Sigmoid colon (tissue), 7 donors: ENCODE data around the gene SMAD5. TPM values are rescaled to one million over a fixed set of nuclear protein-coding genes. Genes with fewer than 3 reads are reported as not detected.

Experiments used
- DNase-seq: peaks from one replicate; pipeline ENCODE4 v3.0.0-alpha.2; 2019
- H3K27ac ChIP-seq, 4 donors: fragments of 200-600 bp; sonication (generic); one replicate each; pipeline ENCODE4 v1.5.1; 2016 to 2019; ENCODE audit warnings: mild to moderate bottlenecking in 1 of 4
- H3K27me3 ChIP-seq, 3 donors: fragments of 200-600 bp; sonication (generic); one replicate each; pipeline ENCODE4 v1.5.1; 2019; ENCODE audit warnings: mild to moderate bottlenecking in 1 of 3
- H3K36me3 ChIP-seq, 4 donors: fragments of 200-600 bp; sonication (generic); one replicate each; pipeline ENCODE4 v1.5.1; 2016 to 2019
- H3K4me1 ChIP-seq, 4 donors: fragments of 200-600 bp; sonication (generic); one replicate each; pipeline ENCODE4 v1.5.1; 2017 to 2019
- H3K4me3 ChIP-seq, 4 donors: fragments of 200-600 bp; sonication (generic); one replicate each; pipeline ENCODE4 v1.5.1; 2017 to 2019; ENCODE audit warnings: mild to moderate bottlenecking in 2 of 4, moderate library complexity in 1 of 4
- H3K9me3 ChIP-seq, 4 donors: fragments of 200-600 bp in 3 of 4; sonication (generic) in 3 of 4; one replicate each; pipeline versions ENCODE4 v1.5.1 to v1.6.1; 2013 to 2019
- EP300 ChIP-seq, 4 donors: sonication (generic); formaldehyde crosslinking; IDR thresholded peaks; one replicate each; pipeline ENCODE4 v1.6.1; 2017; ENCODE audit warnings: antibody characterized with exemption in 4 of 4
- POLR2A ChIP-seq, 2 donors: fragments of 450-650 bp; IDR thresholded peaks; one replicate each; pipeline ENCODE4 v1.6.1; 2016; ENCODE audit warnings: antibody characterized with exemption in 2 of 2, mild to moderate bottlenecking in 2 of 2, moderate library complexity in 2 of 2
- POLR2AphosphoS5 ChIP-seq, 4 donors: sonication (generic); formaldehyde crosslinking; IDR thresholded peaks; one replicate each; pipeline ENCODE4 v1.6.1; 2017; ENCODE audit warnings: antibody characterized with exemption in 4 of 4
- WGBS, 2 donors: extraction: QIAGEN DNeasy Blood & Tissue Kit; methylation state at CpG; one replicate each; pipeline ENCODE4 v1.1.7; 2013; 5-methylcytosine and 5-hydroxymethylcytosine counted together
- intact Hi-C: fragments of 100-400 bp; cut with DNase I; formaldehyde crosslinking; loops from one replicate; pipeline ENCODE4 v1.15.1; 2023
- polyA plus RNA-seq, 3 donors: library from polyadenylated mRNA; stranded (reverse); fragments of 200-250 nt; gene quantifications; one replicate each; pipeline ENCODE4 v1.2.3, GENCODE V29; 2013
- total RNA-seq, 4 donors: library from RNA; depleted of rRNA; stranded (reverse); fragments of >200 nt; gene quantifications; one replicate each; pipeline ENCODE4 v1.1.0, GENCODE V29; 2016
- TF ChIP-seq, protein P1 (sequence below), 4 experiments: fragments of 450-650 bp in 3 of 4; fragments of 200-600 bp in 1 of 4; IDR thresholded peaks; one replicate each; pipeline ENCODE4 v1.5.1; 2016 to 2019; ENCODE audit warnings: antibody characterized with exemption in 4 of 4, mild to moderate bottlenecking in 3 of 4, moderate library complexity in 2 of 4
- donor health status: healthy with polysubstance abuse.
- donor health status: Bipolar disorder and iron deficiency.
- donor health status: healthy.

Gene SMAD5
- total RNA-seq (10 to 100 TPM; 47.6 to 85.0 (median 59.8) TPM), polyA plus RNA-seq (1 to 10 TPM; 4.9 to 9.7 (median 6.6) TPM)

DNA sequence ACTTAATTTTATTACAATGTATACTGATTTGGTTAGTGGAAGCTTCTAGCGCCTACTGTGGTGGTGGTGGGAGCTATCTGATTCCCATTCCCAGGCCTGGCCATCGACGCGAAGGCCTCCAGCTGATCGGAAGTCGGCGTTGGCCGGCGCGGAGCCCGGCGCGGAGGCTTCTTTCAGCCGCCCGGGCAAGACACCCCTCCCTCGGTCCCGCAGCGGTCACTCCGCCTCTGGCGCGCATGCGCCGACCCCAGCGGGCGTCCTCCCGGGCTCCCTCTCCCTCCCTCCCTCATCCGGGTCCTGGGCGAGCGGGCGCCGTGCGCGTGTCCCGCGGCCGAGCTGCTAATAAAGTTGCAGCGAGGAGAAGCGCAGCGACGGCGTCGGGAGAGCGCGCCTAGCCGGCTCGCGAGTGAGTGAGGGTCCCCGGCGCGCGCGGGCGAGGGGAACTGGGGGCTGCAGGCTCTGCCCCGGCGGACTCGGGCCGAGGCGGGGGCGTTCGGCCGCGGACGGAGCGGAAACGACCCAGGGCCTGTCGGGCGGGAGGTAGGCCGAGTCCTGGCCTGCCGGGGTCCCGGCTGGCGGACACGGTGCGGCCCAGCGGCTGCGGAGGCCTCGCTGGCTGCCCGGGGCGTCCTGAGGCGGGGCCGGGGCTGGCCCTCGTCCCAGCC is at the start of gene SMAD5:
SMAD5 (plus strand) TSS at position 289 of the 665 bp plus-strand sequence. CDS start 20,916 bp downstream, outside the sequence.
- peak; percentile 98 for DNase-seq
- Histone ChIP-seq H3K9me3 (no peaks in the 10 kb centered on the region), H3K27me3 (no peaks in the 10 kb centered on the region), H3K36me3 (no peaks in the 10 kb centered on the region), H3K4me3 (peak within 1 kb of the TSS; percentile 59 to 86 (median 80)), H3K4me1 (peaks cover 0 to 47% (median 32%) of the 10 kb centered on the region in 4 donors), H3K27ac (peak within 1 kb of the TSS; percentile 97 to 99 (median 98))
- 0% methylated on average over 81 of the region's 81 CpGs for WGBS, 2 donors
- intact Hi-C loops = loop anchor here (2.0 kb wide), 3 partner anchors 44 to 64 kb away; no protein-coding TSS in a partner anchor
- TF ChIP-seq POLR2A (IDR thresholded peaks at IDR 0.05) = peak; percentile 46 to 81
- peak in 1 of 4 donors; percentile 44 for TF ChIP-seq EP300 (IDR thresholded peaks at IDR 0.05)
- TF ChIP-seq, protein P1, sequence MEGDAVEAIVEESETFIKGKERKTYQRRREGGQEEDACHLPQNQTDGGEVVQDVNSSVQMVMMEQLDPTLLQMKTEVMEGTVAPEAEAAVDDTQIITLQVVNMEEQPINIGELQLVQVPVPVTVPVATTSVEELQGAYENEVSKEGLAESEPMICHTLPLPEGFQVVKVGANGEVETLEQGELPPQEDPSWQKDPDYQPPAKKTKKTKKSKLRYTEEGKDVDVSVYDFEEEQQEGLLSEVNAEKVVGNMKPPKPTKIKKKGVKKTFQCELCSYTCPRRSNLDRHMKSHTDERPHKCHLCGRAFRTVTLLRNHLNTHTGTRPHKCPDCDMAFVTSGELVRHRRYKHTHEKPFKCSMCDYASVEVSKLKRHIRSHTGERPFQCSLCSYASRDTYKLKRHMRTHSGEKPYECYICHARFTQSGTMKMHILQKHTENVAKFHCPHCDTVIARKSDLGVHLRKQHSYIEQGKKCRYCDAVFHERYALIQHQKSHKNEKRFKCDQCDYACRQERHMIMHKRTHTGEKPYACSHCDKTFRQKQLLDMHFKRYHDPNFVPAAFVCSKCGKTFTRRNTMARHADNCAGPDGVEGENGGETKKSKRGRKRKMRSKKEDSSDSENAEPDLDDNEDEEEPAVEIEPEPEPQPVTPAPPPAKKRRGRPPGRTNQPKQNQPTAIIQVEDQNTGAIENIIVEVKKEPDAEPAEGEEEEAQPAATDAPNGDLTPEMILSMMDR (IDR thresholded peaks at IDR 0.05) = no peak
- TF ChIP-seq POLR2AphosphoS5 (IDR thresholded peaks at IDR 0.05) = peak; percentile 92 to 98 (median 96)

DNA sequence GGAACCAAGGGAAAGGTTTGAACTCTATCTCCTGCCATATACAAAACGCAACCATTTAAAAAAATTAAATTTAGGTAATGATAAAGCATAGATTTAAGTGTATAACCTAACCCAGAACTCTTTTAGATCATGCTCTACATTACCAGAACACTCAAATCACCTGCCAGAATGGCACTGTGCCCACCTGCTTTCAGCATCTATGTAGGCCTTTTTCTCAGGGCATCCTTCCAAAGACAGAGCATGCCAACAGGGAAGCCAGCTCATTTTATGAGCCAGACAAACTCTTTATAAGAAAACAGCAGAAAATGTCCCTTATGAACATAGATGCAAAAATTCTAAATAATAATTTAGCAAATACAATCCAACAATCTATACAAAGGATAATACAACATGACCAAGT is 47.9 kb upstream of the SMAD5 start:
- H3K4me1 ChIP-seq = peaks cover 0 to 74% (median 31%) of the 10 kb centered on the region in 4 donors
- intact Hi-C loops = loop anchor here (5.0 kb wide), 2 partner anchors 128 to 197 kb away; no protein-coding TSS in a partner anchor
- DNase-seq = peak; percentile 86
- H3K4me3 ChIP-seq = no peak overlapping the region
- no peaks in the 10 kb centered on the region for H3K27me3 ChIP-seq
- H3K9me3 ChIP-seq = no peaks in the 10 kb centered on the region
- H3K36me3 ChIP-seq = no peaks in the 10 kb centered on the region
- WGBS, 2 donors = 38 to 79% methylated on average over 1 of the region's 1 CpG
- TF ChIP-seq POLR2A (IDR thresholded peaks at IDR 0.05) = no peak
- TF ChIP-seq POLR2AphosphoS5 (IDR thresholded peaks at IDR 0.05) = peak in 3 of 4 donors; percentile 13 to 48 (median 22)
- H3K27ac ChIP-seq = peak overlapping the region in 2 of 4 donors; percentile 10 to 42

DNA sequence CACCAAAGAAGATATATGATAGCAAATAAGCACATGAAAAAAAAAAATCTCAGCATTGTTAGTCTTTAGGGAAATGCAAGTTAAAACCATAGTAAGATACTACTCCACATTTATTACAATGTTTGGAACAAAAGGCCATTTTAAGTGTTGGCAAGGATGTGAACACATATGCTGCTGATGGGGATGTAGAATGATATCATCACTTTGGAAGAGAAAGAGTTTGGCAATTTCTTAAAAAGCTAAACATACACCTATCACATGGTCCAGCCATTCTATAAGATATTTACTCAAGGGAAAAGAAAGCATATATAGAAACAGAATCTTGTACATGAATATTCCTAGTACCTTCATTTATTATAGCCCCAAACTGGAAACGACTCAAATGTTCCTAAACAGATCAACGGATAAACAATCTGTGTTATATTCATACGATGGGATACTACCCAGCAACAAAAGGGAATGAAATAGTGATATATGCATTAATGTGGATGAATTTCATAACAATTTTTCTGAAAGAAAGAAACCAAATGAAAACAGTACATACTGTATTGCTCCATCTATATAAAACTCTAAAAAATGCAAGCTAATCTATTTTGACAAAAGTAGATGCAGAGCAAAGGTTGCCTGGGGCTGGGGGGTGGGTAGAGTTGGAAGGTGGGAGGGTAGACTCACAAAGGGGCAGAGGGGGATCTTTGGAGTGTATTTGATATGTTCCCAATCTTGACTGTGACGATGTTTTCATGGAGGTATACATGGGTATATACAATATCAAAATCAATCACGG is 45.7 kb upstream of the SMAD5 start:
- DNase-seq = no peak
- H3K36me3 ChIP-seq = no peaks in the 10 kb centered on the region
- WGBS, 2 donors = 77 to 79% methylated on average over 5 of the region's 5 CpGs
- peak overlapping the region in 2 of 4 donors; percentile 67 to 74 for H3K27ac ChIP-seq
- H3K9me3 ChIP-seq = no peaks in the 10 kb centered on the region
- H3K4me1 ChIP-seq = peaks cover 0 to 63% (median 32%) of the 10 kb centered on the region in 4 donors
- TF ChIP-seq, protein P1 (IDR thresholded peaks at IDR 0.05) = no peak
- TF ChIP-seq EP300 (IDR thresholded peaks at IDR 0.05) = no peak
- TF ChIP-seq POLR2AphosphoS5 (IDR thresholded peaks at IDR 0.05) = no peak
- H3K4me3 ChIP-seq = no peak overlapping the region
- no peaks in the 10 kb centered on the region for H3K27me3 ChIP-seq
- intact Hi-C loops = loop anchor here (5.0 kb wide), 2 partner anchors 125 to 200 kb away; no protein-coding TSS in a partner anchor

DNA sequence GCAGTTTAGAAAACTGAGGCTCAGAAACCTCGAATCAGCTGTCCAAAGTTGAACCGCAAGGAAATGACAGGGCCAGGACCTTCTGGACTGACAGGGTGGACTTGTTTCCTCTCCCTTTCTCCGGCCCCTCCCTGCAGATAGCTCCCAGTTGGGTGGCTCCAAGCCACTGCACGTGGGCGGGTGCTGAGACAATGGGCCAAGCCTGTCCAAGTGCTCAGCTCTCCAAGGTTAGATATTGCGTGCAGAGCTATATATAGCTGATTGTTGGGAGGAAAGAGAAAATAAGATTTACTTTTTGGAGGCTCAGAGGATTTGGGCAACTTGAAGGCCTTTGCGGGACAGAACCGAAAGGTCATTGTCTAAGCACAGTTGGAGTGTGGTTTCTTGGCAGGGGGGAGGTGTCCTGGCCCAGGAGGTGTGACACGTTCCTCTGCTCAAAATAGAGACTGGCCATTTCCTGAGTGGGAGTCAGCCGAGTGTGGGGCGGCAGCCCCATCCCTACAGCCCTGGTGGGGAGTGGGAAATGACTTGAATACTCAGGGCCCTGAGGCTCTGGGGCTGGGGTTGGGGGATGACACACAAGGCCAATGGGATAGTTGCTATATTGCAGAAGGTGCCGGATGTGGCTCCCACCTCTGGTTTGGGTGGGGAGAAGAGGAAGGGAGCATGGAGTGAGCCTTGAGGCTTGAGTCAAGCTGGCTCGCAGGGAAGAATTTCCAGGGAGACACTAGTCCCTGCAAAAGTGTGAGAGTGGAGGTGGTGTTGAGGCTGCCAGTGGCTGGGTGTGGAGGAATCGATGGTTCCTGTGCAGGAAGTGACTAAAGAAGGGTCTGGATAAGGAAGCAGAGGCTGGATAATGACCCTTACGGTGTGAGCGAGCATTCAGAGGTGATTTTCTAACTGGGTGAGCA is 44.4 kb upstream of the SMAD5 start:
- 46 to 66% methylated on average over 16 of the region's 16 CpGs for WGBS, 2 donors
- Histone ChIP-seq H3K4me3 (no peak overlapping the region), H3K4me1 (peaks cover 0 to 52% (median 24%) of the 10 kb centered on the region in 4 donors), H3K9me3 (no peaks in the 10 kb centered on the region), H3K27me3 (no peaks in the 10 kb centered on the region), H3K36me3 (no peaks in the 10 kb centered on the region), H3K27ac (peak overlapping the region in 3 of 4 donors; percentile 55 to 74 (median 67))
- intact Hi-C loops = loop anchor here (2.0 to 5.0 kb wide), 3 partner anchors 45 to 201 kb away; partner anchors contain the start of gene SMAD5
- DNase-seq = peak; percentile 85
- TF ChIP-seq POLR2AphosphoS5 (IDR thresholded peaks at IDR 0.05) (peak in 3 of 4 donors; percentile 9 to 65 (median 29)), EP300 (IDR thresholded peaks at IDR 0.05) (peak in 1 of 4 donors; percentile 63), POLR2A (IDR thresholded peaks at IDR 0.05) (no peak)
- TF ChIP-seq, protein P1 (IDR thresholded peaks at IDR 0.05) = no peak
